ENCODE data around the gene TUBGCP3.

The TUBGCP3 gene

DNA sequence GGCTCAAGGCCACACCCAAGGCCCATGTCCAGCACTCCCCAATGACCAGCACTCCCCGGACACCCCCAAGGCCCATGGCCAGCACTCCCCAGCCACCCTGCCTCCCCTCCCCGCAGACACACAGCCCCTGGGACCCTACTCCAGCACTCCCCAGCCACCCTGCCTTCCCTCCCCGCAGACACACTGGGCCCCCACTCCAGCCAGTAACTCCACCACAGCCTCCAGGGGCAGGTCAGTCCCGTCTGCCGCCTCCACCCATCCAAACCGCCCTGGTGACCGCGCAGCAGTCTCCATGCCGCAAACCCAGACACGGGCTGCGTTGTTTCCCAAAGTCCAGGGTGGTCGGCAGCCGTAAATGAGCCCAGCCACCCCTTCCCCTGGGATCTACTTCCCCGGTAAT is 141.1 kb downstream of the TUBGCP3 start:
- H3K27me3 ChIP-seq (ENCODE audit: control insufficient read depth, low read length): no peaks in the 10 kb centered on the region
- TF ChIP-seq, protein P1, sequence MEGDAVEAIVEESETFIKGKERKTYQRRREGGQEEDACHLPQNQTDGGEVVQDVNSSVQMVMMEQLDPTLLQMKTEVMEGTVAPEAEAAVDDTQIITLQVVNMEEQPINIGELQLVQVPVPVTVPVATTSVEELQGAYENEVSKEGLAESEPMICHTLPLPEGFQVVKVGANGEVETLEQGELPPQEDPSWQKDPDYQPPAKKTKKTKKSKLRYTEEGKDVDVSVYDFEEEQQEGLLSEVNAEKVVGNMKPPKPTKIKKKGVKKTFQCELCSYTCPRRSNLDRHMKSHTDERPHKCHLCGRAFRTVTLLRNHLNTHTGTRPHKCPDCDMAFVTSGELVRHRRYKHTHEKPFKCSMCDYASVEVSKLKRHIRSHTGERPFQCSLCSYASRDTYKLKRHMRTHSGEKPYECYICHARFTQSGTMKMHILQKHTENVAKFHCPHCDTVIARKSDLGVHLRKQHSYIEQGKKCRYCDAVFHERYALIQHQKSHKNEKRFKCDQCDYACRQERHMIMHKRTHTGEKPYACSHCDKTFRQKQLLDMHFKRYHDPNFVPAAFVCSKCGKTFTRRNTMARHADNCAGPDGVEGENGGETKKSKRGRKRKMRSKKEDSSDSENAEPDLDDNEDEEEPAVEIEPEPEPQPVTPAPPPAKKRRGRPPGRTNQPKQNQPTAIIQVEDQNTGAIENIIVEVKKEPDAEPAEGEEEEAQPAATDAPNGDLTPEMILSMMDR (IDR thresholded peaks at IDR 0.05; ENCODE audit: low read depth, low read length, poor library complexity, severe bottlenecking): no peak
- no peak for TF ChIP-seq EZH2phosphoT487 (IDR thresholded peaks at IDR 0.05; ENCODE audit: borderline replicate concordance, low read length)
- no peaks in the 10 kb centered on the region for H3K4me1 ChIP-seq (ENCODE audit: control insufficient read depth, low read length)

DNA sequence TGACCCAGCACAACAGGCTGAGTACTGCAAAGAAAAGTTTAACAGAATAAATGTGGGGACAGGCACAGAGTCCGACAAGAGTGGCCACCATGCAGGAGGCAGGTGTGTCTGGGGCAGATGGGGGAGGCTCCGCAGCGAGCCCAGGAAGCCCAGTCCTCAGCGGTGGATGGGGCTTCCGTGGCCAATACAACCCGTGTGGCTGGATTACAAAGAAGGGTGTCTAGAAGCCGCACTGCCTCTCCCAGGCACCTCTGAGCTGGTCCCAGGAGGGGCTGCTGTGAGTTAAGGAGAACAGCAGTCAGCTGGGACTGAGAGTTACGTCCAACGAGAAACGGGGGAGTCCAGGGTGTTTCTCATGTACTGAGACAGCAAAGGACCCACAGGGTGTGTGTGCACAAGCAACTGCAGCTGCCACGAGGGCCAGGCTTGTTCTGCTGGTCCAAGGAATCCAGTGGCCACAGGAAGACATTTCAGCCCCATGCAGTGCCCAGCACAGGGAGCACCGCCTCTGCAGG is 141.5 kb downstream of the TUBGCP3 start:
- H3K36me3 ChIP-seq (ENCODE audit: control insufficient read depth, low read length): no peaks in the 10 kb centered on the region
- TF ChIP-seq, protein P1 (IDR thresholded peaks at IDR 0.05; ENCODE audit: low read depth, low read length, poor library complexity, severe bottlenecking): no peak
- TF ChIP-seq EZH2phosphoT487 (IDR thresholded peaks at IDR 0.05; ENCODE audit: borderline replicate concordance, low read length): no peak
- H3K4me3 ChIP-seq (ENCODE audit: low read length): no peak overlapping the region
- H3K9me2 ChIP-seq (replicated peaks; ENCODE audit: control insufficient read depth, low read length): no peaks in the 10 kb centered on the region
- no peaks in the 10 kb centered on the region for H3F3A ChIP-seq (ENCODE audit: control insufficient read depth, insufficient read depth)
- H3K4me1 ChIP-seq (ENCODE audit: control insufficient read depth, low read length): no peaks in the 10 kb centered on the region
- no peak overlapping the region for H3K4me2 ChIP-seq (ENCODE audit: low read length)
- no peaks in the 10 kb centered on the region for H3K9me3 ChIP-seq (ENCODE audit: control insufficient read depth, insufficient read depth, low read length)
- no peaks in the 10 kb centered on the region for H3K27me3 ChIP-seq (ENCODE audit: control insufficient read depth, low read length)
- H3K27ac ChIP-seq (ENCODE audit: low read depth, low read length): no peak overlapping the region
- H3K79me2 ChIP-seq (ENCODE audit: control insufficient read depth, low read length): no peaks in the 10 kb centered on the region
- no peaks in the 10 kb centered on the region for H4K20me1 ChIP-seq (ENCODE audit: control insufficient read depth, insufficient read depth, low read depth, low read length)

More for the DNA sequence above, 141.1 kb downstream of the TUBGCP3 start:
- H3K36me3 ChIP-seq (ENCODE audit: control insufficient read depth, low read length): no peaks in the 10 kb centered on the region
- H3K4me3 ChIP-seq (ENCODE audit: low read length): no peak overlapping the region
- no peaks in the 10 kb centered on the region for H3K9me2 ChIP-seq (replicated peaks; ENCODE audit: control insufficient read depth, low read length)
- H4K20me1 ChIP-seq (ENCODE audit: control insufficient read depth, insufficient read depth, low read depth, low read length): no peaks in the 10 kb centered on the region
- H3K79me2 ChIP-seq (ENCODE audit: control insufficient read depth, low read length): no peaks in the 10 kb centered on the region
- H3K9me3 ChIP-seq (ENCODE audit: control insufficient read depth, insufficient read depth, low read length): no peaks in the 10 kb centered on the region
- H3F3A ChIP-seq (ENCODE audit: control insufficient read depth, insufficient read depth): no peaks in the 10 kb centered on the region
- no peak overlapping the region for H3K4me2 ChIP-seq (ENCODE audit: low read length)
- H3K27ac ChIP-seq (ENCODE audit: low read depth, low read length): no peak overlapping the region

DNA sequence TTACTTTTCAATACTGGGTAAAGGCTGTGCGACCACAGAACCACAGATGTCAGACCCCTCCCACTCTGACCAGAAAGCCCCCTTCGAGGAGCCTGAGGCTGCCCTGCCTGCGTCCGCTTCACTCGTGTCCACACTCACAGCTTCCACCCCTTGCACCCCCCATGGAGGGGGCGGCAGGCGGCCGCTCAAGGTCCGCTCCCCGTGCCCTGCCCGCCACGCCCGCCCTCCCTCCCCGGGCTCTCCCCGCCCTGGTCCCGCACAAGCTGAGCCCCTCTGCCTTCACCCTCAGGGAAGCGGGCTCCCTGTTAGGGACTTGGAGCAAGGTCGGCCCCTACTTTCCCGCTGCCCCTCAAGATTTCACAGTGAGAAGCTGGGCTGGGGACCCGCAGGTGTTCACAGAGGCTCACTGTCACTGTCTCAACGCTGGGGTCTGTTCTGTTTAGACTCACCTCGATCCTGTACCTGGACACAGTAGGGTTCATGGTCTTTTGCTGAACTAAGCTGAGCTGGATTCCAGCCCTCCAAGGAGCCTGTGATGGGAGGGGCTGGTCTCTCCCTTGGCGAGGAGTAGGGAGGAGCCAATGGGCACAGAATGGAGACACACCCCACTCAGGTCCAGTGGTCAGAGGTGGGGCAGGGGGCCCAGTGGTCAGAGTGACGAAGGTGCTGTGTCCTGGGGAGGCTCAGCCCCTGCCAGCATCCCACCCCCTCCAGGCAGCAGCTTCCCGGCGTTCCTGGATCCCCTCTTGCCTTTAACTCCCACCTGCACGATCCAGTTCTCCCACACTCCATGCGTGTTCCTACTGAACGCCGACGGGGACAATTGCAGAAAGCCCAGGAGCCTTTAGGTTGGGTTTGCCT is 142.3 kb downstream of the TUBGCP3 start:
- H3K4me3 ChIP-seq (ENCODE audit: low read length): no peak overlapping the region
- no peak overlapping the region for H3K27ac ChIP-seq (ENCODE audit: low read depth, low read length)
- no peaks in the 10 kb centered on the region for H3K9me2 ChIP-seq (replicated peaks; ENCODE audit: control insufficient read depth, low read length)
- no peak for TF ChIP-seq EZH2phosphoT487 (IDR thresholded peaks at IDR 0.05; ENCODE audit: borderline replicate concordance, low read length)
- TF ChIP-seq, protein P1 (IDR thresholded peaks at IDR 0.05; ENCODE audit: low read depth, low read length, poor library complexity, severe bottlenecking): no peak
- no peaks in the 10 kb centered on the region for H3K79me2 ChIP-seq (ENCODE audit: control insufficient read depth, low read length)
- H3K4me2 ChIP-seq (ENCODE audit: low read length): no peak overlapping the region
- no peaks in the 10 kb centered on the region for H3K4me1 ChIP-seq (ENCODE audit: control insufficient read depth, low read length)
- no peaks in the 10 kb centered on the region for H4K20me1 ChIP-seq (ENCODE audit: control insufficient read depth, insufficient read depth, low read depth, low read length)
- no peaks in the 10 kb centered on the region for H3K27me3 ChIP-seq (ENCODE audit: control insufficient read depth, low read length)
- H3F3A ChIP-seq (ENCODE audit: control insufficient read depth, insufficient read depth): no peaks in the 10 kb centered on the region
- H3K36me3 ChIP-seq (ENCODE audit: control insufficient read depth, low read length): no peaks in the 10 kb centered on the region
- H3K9me3 ChIP-seq (ENCODE audit: control insufficient read depth, insufficient read depth, low read length): no peaks in the 10 kb centered on the region

All from DOHH2 (cell line).